GM21360 (cell line): ENCODE measurements around the gene HYAL2.

Experiments
- ATAC-seq: cut with Tn5 transposase; IDR thresholded peaks from one replicate; pipeline ENCODE4 v1.9.1; 2021; ENCODE audit warnings: mild to moderate bottlenecking, moderate library complexity; ENCODE audit not compliant: unreplicated experiment

HYAL2 gene

GRCh38 chr3:50331364-50331907, 8.9 kb upstream of the HYAL2 start:
- ATAC-seq, result no peak

DNA sequence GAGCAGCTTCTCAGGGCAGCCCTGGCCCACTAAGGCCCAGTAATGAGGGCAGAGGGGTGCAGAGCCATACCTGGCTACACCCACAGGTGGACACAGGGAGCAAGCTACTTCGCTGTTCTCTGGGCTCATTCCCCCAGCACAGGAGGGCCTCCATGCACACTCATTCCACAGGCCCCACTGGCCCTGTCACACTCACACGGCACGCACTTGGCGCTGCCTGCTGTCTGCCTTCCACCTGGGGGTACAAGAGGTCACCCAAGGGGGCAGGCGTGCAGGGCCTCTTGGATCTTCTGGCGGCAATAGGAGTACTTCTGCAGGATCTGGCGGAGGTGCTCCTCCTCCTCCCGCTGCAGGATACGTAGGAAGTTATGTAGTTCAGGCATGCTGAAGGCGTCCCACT, 7.8 kb upstream of the HYAL2 start:
- ATAC-seq, result no peak

DNA sequence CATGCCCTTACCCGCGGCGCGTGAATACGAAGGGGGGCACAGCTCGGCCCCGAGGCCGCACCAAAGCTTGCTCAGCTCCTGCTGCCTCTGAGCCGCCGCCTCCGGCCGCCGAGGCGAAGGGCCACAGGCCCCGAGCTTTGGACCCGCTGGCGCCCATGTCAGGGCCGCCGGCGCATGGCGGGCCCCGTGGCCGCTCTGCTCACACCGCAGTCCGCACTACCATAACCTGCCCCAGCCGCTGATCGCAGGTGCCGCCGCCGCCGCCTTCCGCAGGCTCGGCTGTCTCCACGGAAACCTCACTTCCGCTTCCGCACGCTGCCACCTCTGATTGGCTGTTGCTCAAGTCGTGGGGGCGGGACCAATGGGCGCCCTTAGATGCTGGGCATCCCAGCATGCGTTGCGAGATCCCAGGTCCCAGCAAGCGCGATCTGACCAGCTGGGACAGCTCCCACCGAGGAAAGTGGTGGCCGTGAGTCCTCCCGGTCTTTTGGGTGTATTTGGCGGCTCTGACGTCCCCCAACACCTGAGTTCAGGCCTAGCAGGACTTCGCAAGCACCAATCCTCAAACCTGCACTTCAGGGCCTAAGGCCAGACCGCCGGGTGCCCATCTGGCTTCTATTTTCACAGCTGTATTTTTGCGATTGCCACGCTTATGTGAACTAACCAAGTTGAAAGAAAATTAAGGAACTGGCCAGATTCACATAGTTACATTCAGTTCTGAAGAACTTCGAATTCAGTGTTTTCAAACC, 5.6 kb upstream of the HYAL2 start, which contains the start of gene TUSC2:
Gene TUSC2, minus strand, starts transcription at position 281 of the 749 bp plus-strand sequence. Its CDS starts 124 bp downstream, at position 157.
- ATAC-seq, result peak; percentile 77

DNA sequence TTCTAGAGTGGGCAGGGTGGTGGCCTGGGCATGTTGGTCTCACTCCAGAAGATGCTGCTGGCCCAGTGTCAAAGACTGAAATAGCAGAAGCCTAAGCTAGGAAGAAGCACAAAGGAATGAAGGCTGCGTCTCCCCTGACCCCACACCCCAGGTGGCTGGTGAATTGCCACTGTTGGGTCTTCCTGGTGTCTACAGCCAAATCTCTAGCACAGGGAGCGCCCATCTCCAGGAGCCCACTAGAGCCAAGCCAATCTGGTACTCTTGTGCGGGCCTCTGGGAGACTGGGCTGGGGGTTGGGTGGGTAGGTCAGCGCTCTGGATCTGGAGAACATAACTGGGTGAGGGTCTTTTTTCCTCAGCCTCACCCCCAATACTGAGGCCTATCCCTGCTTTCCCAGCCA, 4.6 kb upstream of the HYAL2 start:
- ATAC-seq, result no peak

GRCh38 chr3:50326182-50326541, 3.6 kb upstream of the HYAL2 start:
- ATAC-seq, result no peak

- no peak for ATAC-seq
Observed at GRCh38 chr3:50325497-50326181, 3.1 kb upstream of the HYAL2 start.

- no peak for ATAC-seq
Observed at GRCh38 chr3:50325113-50325480, 2.6 kb upstream of the HYAL2 start.

- ATAC-seq, result no peak
Observed at GRCh38 chr3:50324351-50325112, 2.0 kb upstream of the HYAL2 start.

DNA sequence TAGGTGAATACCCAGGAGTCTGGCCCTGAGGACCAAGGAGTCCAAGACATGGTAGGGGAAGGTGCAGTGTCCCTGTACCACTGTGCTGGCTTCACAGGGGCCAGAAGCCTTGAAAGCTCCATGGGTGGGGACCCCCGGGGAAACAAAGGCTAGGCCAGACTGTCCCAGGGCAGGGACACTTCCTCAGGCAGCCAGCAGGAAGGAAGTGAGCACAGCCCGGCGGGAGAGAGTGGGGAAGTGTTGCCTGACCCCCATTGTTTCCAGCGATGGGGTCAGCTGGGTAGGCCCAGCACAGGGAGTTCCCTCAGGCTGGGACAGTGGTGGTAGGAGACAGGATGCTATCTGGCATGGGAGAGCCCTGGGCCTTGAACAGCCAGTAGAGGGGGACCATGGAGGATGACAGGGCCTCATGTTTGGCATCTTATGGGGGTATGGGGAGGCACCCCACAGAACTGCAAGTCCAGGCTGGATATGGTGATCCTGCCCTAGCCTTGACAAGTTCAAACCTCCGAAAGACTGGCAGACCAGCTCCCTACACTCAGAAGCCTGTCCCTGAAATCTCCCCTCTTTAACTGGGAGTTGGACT, 1.2 kb upstream of the HYAL2 start:
- ATAC-seq, result no peak

DNA sequence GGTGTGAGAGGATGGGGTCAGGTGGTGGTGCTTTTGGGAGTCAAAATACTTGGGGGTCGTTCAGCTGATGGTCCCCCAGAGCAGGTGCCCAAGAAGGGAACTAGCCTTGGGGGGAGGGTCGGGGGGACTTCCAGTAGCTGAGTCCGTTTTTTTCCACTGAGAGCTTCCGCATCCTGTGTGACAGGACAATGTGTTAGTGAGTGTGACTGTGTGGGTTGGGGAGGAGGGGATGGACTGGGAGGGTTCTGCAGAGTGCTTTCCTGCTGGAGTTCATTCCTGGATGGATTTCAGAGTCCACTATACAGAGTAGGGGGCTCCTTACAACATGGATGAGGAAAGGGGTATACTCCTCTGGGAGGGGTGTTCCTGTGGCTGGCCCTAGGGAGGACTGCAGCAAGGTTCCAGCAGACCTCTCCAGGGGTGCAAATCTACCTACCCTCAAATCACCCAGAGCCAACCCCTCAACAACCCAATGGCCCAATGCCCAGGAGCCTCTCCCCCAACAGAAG, 601 bp upstream of the HYAL2 start:
- ATAC-seq, result no peak

- ATAC-seq, result no peak
Observed at GRCh38 chr3:50322115-50322385, 495 bp downstream of the HYAL2 start.

GRCh38 chr3:50321336-50322114, 1.0 kb downstream of the HYAL2 start:
- peak; percentile 61 for ATAC-seq

DNA sequence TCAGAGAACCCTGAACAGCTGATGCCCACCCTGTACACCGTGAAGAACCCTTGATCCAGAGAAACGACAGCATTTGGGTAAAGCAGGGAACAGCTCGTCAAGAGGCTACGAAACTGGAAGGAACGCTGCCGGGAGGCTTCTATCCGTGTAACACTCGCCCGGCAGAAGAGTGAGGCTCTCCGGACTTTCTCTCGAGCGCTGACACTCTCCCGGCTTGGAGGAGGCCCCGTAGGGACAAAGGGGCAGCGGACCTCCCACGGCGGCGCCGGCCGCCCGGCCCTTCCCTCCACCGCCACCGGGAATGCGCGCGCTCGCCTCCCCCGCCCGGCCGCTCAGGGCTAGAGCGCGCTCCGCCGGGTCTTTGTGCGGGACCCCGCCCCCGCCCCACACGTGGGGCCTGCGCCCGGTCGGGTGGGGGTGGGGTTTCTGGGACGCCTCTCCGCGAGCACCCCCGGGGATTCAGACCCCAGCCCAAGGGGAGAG, 1.7 kb downstream of the HYAL2 start:
- ATAC-seq, result peak; percentile 33

- no peak for ATAC-seq
Observed at GRCh38 chr3:50319894-50320625, 2.5 kb downstream of the HYAL2 start.

- ATAC-seq, result no peak
Observed at GRCh38 chr3:50319181-50319893, 3.2 kb downstream of the HYAL2 start.

GRCh38 chr3:50318615-50319014, 3.9 kb downstream of the HYAL2 start:
- ATAC-seq, result no peak

- no peak for ATAC-seq
Observed at GRCh38 chr3:50318163-50318562, 4.4 kb downstream of the HYAL2 start.

GRCh38 chr3:50317300-50317699, 5.2 kb downstream of the HYAL2 start:
- no peak for ATAC-seq

- no peak for ATAC-seq
Observed at GRCh38 chr3:50316657-50317242, 5.8 kb downstream of the HYAL2 start.
